ENCODE data around the gene TMED7.
A peak's percentile ranks its signal among the peaks of the same experiment; 100 is the strongest.

TMED7 gene

GRCh38 chr5:115626445-115626823 lies 598 bp upstream of the TMED7 start:
- no peak for DNase-seq

- peak; percentile 11 for DNase-seq
Observed at GRCh38 chr5:115624994-115625393, 842 bp downstream of the TMED7 start.

GRCh38 chr5:115623658-115624057 lies 2.2 kb downstream of the TMED7 start:
- DNase-seq: no peak

GRCh38 chr5:115621365-115621900 lies 4.4 kb downstream of the TMED7 start:
- DNase-seq: no peak

DNA sequence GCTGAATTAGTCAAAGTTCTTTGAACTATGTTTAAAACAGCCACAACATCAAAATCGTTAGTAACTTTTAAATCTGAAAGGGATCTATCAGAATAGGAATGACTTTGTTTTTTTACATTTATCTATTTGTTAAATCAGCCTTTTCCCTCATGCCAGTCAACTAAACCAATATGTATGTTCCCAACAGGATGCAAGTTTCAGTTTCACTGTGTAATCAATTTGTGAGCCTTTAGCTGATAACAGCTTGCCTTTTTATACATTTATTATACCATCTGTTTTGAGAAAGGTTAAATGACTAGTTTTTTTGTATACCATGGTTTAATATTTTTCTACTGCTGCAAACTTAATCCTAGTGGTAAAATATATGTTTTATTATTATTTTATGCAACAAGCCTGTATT lies 8.9 kb downstream of the TMED7 start:
- no peak for DNase-seq

DNA sequence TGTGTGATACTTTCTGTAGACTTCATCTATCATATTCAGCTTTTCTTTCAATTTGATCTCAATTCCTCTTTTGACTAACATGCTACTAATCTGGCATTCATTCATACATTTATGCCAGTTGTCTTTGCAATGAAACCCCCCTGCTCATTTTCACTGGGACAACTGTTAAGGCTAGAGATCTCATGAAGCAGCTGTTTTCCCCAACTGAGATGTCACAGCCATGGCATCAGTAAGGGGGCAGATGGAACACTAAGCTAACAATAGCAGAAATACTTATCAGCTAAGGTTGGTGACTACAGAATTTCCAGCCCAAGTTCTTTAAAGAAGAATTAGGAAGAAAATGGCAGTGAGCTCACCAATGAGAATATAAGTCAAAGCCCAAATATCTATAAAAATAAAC lies 9.4 kb downstream of the TMED7 start:
- DNase-seq: no peak

DNA sequence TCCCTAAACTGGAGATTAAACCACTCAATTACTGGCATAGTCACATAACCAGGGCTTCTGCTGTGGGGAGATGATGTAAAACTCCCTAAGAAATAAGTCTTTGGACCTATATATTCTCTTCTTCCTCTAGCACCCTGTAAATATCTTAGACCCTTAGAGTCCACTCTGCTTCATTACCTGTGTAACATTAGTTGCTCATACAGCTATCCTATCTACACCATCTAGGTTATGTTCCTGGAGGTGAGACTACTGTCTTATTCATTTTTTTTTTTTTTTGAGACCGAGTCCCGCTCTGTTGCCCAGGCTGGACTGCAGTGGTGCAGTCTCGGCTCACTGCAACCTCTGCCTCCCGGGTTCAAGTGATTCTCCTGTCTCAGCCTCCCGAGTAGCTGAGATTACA lies 14.0 kb downstream of the TMED7 start:
- no peak for DNase-seq

DNA sequence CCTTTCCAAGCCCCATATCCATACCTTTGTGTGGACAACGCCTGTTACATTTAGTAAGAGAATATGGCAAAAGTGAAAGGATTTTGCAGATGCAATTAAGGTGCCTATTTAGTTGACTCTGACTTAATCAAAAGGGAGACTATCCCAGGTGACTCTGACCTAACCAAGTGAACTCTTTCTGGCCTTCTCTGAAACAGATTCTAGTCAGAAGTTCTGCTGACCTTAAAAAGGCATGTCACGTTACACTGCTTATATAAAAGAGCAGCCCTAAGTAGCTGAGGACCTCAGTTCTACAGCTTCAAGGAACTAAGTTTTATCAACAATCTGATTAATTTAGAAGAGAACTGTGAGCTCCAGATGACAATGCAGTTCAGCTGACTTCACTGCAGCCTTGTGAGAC lies 17.9 kb downstream of the TMED7 start:
- no peak for DNase-seq

GRCh38 chr5:115605436-115605835 lies 20.4 kb downstream of the TMED7 start:
- DNase-seq: no peak

GRCh38 chr5:115602591-115603125 lies 23.2 kb downstream of the TMED7 start:
- no peak for DNase-seq

DNA sequence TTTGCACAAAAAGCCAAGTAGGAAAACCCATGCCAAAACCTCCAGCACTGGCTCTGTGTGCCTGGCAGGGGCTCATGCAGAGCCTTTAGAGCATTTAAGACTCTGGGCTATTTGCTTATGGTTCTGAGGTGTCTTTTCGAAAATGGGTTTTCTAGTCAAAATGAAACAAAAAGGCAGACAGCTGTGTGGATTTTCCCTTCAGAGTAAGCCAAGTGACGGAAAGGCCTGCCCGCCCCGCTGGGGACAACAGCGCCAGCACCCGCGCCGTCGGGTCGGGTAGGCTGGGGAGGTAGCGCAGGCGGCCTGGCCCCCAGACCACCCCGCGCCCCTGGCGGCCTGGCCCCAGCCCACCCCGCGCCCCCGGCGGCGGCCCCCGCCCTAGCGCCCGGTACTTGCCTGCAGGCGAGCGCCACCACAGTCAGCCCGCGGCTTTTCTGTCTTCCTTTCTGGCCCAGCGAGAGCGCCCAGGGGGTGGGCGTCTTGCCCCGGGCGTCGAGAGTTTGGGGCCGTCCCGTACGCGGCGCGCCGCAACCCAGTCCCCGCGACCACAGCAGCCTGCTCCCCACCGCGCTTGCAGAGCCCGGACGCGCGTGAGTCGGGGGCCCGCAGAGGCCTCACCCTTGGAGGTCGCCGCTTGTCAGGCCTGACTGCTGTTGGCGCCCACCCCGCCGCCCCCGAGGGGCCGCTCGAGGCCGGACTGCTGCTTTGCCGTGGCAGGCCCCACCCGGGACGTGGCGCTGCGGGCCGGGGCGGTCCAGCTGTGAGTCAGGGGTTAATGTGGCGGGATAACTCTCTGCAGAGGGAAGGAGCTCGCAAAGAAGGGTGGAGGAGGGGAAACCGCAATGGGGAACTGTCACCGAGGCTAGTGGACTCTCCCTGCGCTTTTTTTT lies 23.9 kb downstream of the TMED7 start, which contains the start of gene TICAM2:
TSS of gene TICAM2 (minus strand) at position 779 of the 890 bp plus-strand sequence. CDS start 21,223 bp downstream, outside the sequence.
- DNase-seq: peak; percentile 83

GRCh38 chr5:115600766-115601165 lies 25.1 kb downstream of the TMED7 start:
- no peak for DNase-seq

DNA sequence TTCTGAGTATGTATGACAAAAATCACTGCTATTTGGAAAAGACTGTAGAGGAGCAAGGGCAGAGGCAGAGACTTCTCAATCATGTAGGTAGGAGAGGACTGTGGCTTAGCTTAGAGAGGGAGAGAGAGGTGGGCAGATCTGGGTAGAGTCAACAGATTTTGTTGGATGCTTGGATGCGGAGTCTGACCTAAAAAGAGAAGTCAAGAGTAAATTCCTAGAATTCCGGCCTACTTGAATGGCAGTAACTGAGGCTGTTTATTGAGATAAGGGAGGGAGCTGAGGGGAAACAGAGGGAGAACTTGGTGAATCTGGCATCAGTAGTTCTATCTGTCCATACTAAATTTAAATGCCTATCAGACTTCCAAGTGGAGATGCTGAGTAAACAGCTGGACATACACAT lies 25.9 kb downstream of the TMED7 start:
- DNase-seq: no peak

- DNase-seq: no peak
Observed at GRCh38 chr5:115599502-115599901, 26.3 kb downstream of the TMED7 start.

DNA sequence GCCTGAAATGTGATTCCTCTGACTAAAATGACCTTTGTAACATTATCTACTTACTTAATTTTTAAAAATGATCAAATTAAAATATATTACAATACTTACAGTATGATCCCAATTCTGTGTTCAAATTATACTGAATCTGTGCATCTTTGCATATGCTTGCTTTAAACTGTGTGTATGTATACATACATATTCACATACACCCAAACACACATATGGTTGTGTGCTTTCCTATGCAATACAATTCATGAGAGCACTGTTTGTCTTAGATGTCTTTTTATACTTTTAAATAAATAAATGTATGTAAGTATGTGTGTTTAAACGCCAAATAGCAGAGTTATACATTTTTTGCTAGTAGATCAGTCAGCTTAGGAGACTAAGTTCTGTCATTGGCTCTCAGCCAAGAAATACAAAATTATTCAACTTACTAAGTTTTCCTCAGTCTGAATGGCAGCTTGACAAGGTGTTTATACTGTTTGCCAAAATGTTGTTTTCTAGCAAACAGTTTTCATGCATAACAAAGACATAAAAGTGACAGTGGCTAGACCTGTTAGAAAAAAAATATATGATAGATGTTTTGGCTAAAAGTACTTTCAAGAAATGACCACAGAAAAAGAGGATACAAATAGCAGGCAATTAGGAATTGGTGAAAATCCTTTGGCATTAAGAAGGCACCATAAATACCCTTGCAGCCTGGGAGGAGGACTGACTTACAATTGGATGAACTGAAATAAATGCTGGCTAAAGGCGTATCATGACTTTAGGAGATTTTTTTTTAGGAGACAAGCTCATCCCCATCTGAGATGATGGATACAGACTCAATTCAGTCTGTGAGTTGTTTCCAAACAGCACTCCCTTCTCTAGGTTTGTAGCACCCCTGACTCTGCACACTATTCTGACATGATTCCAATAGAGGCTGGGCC lies 31.4 kb downstream of the TMED7 start:
- peak; percentile 37 for DNase-seq

DNA sequence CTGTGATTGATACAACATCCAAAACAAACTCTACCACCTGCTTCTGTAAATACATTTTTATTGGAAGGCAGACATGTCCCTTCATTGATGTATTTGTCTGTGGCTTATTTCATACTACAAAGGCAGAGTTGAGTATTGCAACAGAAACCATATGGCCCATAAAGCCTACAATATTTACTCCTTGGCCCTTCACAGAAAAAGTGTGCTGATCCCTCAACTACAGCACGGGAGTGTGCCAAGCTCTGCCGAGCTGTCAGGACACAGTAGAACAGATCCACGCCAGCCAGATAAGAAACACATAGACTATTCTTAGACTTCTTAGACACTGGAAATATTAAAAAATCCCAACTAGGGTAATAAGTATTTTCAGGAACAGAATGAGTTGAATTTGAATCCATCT lies 36.8 kb downstream of the TMED7 start:
- DNase-seq: peak; percentile 51

DNA sequence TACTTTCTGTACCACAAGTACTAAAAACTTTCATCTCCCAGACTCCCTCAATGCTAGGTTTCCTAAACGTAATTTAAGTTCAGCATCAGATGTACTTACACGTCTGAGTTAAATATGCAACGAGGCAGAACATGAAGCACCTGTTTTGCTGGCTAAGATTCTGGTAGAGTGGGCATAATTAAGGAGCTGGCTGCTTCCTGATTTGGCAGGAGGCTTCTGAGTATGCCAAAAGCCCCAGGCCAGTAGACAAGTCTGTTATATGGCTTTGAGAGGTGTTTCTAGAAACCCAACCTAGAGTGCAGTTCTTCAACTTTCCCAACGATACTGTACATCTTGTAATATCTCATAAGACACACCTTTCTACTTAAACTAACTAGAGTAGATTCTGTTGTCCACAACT lies 37.2 kb downstream of the TMED7 start:
- peak; percentile 67 for DNase-seq

DNA sequence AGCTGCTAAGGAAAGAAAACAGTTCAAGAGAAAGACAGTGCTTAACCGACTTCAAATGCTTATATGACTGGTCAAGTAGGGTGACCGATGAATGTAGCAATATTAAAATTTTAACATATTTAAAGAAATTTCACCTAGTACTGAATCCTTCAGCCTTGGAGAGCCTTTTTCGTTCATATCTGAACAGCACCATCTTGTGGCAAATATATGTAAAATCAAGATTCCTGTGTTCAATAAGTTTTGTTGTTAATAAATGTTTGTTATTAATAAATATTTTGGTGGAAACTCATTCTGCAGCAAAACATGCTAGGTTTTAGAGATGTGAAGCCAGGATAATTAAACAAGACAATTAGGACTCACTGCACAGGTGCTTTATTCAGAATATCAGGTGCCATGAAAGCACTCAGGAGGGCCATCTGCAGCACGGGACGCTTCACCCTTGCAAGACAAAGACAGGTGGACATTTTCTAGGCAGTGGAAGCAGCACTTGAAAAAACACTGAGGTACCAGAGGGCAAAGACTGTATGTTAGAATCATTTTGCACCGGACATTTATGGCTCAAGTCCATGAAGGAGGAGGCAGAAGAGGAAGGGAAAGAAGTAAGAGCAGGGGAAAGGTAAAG lies 39.2 kb downstream of the TMED7 start:
- peak; percentile 27 for DNase-seq

GRCh38 chr5:115585265-115585664 lies 40.6 kb downstream of the TMED7 start:
- no peak for DNase-seq

DNA sequence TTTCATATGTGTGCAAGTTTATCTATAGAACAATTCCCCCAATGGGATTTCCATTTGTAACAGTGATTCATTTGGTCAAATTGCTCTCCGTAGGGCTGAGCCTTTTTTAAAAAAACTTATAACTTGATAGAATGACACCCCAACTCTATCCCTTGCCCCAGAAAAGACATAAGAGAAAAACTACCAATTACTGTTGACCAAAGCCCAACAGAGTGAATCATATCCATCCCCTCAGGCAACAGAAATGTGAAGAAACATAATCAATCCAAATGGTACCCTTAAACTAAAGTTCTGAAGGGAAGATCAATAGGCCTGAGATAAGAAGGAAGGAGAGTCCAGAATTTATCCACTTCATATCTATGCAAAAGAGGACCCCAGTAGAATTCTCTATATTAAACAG lies 41.3 kb downstream of the TMED7 start:
- DNase-seq: no peak

DNA sequence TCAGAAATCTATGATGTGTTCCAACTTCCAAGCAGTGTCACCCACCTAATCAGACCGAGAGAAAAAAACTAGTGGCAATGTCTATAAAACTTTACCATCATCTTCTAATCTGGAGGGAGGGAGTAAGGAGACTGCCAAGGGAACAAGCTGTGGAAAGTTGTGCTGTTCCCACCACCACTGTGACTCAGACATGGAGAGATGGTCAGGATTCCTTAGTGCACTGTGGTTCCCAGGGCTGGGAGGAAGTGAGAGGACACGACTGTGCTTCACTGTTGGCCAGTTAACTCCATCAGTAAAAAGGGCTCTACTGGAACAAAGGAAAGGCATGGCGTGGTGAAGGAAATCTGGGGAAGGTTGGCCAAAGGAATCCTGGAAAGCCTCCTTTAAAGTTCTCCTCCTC lies 42.4 kb downstream of the TMED7 start:
- no peak for DNase-seq

- no peak for DNase-seq
Observed at GRCh38 chr5:115580941-115581340, 44.9 kb downstream of the TMED7 start.

- no peak for DNase-seq
Observed at GRCh38 chr5:115579747-115580173, 46.1 kb downstream of the TMED7 start.

Measured in NCI-H446 treated with DMSO at 0.1 percent for 48 hours (cell line).